HCT116 (cell line): Measurements from ENCODE around the gene CNTROB. TPM values are rescaled to one million over a fixed set of nuclear protein-coding genes. Genes with fewer than 3 reads are reported as not detected.

Experiments
- ATAC-seq: fragments of 200-7000 bp; cut with Tn5 transposase; 2 replicates; pipeline ENCODE4 v1.9.1; 2020; ENCODE audit warnings: mild to moderate bottlenecking, moderate library complexity
- BruUV-seq: library from RNA; stranded (reverse); fragments of 400-500 nt; replicated peaks from 2 replicates; lab custom pipeline; 2021; lab: Mats Ljungman, UMichigan
- CTCF ChIA-PET: fragments of 300-600 bp; sonication (Branson Sonifier 250); formaldehyde crosslinking; loops from one replicate; lab custom pipeline; 2021; ENCODE audit warnings: antibody characterized with exemption; lab: Charles Lee
- POLR2A ChIA-PET: fragments of 300-600, 350-600 bp; sonication (Branson Sonifier 250); formaldehyde crosslinking; loops from one replicate; lab custom pipeline; 2021; ENCODE audit warnings: antibody characterized with exemption; lab: Charles Lee
- RAD21 ChIA-PET, 2 experiments: fragments of 300-600 bp; sonication (Branson Sonifier 250); formaldehyde crosslinking; loops; one replicate each; lab custom pipeline; 2023; ENCODE audit warnings: low total read pairs in 2 of 2; ENCODE audit not compliant: uncharacterized antibody in 2 of 2, unreplicated experiment in 2 of 2, low non-redundant PET in 1 of 2; lab: Charles Lee
- DNase-seq: peaks from one replicate; pipeline ENCODE4 v3.0.0-alpha.2; 2010; ENCODE audit warnings: low read depth, low spot score
- H2AFZ ChIP-seq: fragments of 200-600 bp; shearing (Covaris generic), sonication (generic); 2 replicates; pipeline ENCODE4 v1.6.1; 2017; ENCODE audit warnings: low read depth, mixed run types, mixed read lengths, antibody characterized with exemption, low read length; ENCODE audit not compliant: poor library complexity, severe bottlenecking
- H3K27ac ChIP-seq: 2 replicates; pipeline ENCODE4 v1.5.1; 2012; ENCODE audit warnings: low read depth, low read length
- H3K27me3 ChIP-seq: fragments of 200-600 bp; sonication (generic); 2 replicates; pipeline ENCODE4 v1.6.1; 2016; ENCODE audit warnings: mixed run types, low read length, mixed read lengths; ENCODE audit not compliant: insufficient read depth
- H3K36me3 ChIP-seq, 2 experiments: fragments of 200-500 bp in 1 of 2; fragments of 200-600 bp in 1 of 2; sonication (Bioruptor generic) in 1 of 2; sonication (generic) in 1 of 2; 2 replicates each; pipeline versions ENCODE4 v1.5.1 to v1.6.1; 2014 to 2016; ENCODE audit warnings: low read length in 2 of 2, inconsistent platforms in 1 of 2, mixed read lengths in 1 of 2, mixed run types in 1 of 2; ENCODE audit not compliant: insufficient read depth in 2 of 2, control insufficient read depth in 1 of 2
- H3K4me1 ChIP-seq, 2 experiments: fragments of 200-600 bp in 1 of 2; sonication (generic) in 1 of 2; 2 replicates each; pipeline versions ENCODE4 v1.5.1 to v1.6.1; 2012 to 2017; ENCODE audit warnings: low read length in 2 of 2, inconsistent platforms in 1 of 2, mild to moderate bottlenecking in 1 of 2, mixed read lengths in 1 of 2, mixed run types in 1 of 2, moderate library complexity in 1 of 2; ENCODE audit not compliant: insufficient read depth in 2 of 2, control insufficient read depth in 1 of 2
- H3K4me2 ChIP-seq: fragments of 200-600 bp; sonication (generic); 2 replicates; pipeline ENCODE4 v1.6.1; 2017; ENCODE audit warnings: mixed run types, low read length, mixed read lengths
- H3K4me3 ChIP-seq, 2 experiments: fragments of 200-600 bp in 1 of 2; sonication (generic) in 1 of 2; replicated peaks in 1 of 2; 2 replicates each; pipeline ENCODE4 v1.5.1; 2011 to 2016; ENCODE audit warnings: low read length in 2 of 2, control low read depth in 1 of 2, low read depth in 1 of 2, mild to moderate bottlenecking in 1 of 2, mixed read lengths in 1 of 2, mixed run types in 1 of 2
- H3K79me2 ChIP-seq: fragments of 200-600 bp; sonication (generic); 2 replicates; pipeline ENCODE4 v1.6.1; 2017; ENCODE audit warnings: mild to moderate bottlenecking, mixed run types, low read length, moderate library complexity, mixed read lengths; ENCODE audit not compliant: insufficient read depth
- H3K9ac ChIP-seq: fragments of 200-600 bp; sonication (generic); 2 replicates; pipeline ENCODE4 v1.6.1; 2016; ENCODE audit warnings: low read length, mixed read lengths
- H3K9me2 ChIP-seq: fragments of 200-600 bp; sonication (generic), shearing (Covaris generic); 2 replicates; pipeline ENCODE4 v1.6.1; 2017; ENCODE audit warnings: mixed run types, mild to moderate bottlenecking, moderate library complexity; ENCODE audit not compliant: insufficient read depth
- H3K9me3 ChIP-seq, 2 experiments: fragments of 200-500 bp in 1 of 2; fragments of 200-600 bp in 1 of 2; sonication (Bioruptor generic) in 1 of 2; sonication (generic) in 1 of 2; 2 replicates each; pipeline ENCODE4 v1.6.1; 2014 to 2017; ENCODE audit warnings: low read length in 2 of 2, mixed read lengths in 2 of 2, inconsistent platforms in 1 of 2, low read depth in 1 of 2, mild to moderate bottlenecking in 1 of 2, mixed run types in 1 of 2, moderate library complexity in 1 of 2; ENCODE audit not compliant: control insufficient read depth in 1 of 2, insufficient read depth in 1 of 2
- H4K20me1 ChIP-seq: fragments of 200-600 bp; sonication (generic), shearing (Covaris generic); 2 replicates; pipeline ENCODE4 v1.6.1; 2017; ENCODE audit warnings: mixed run types, mild to moderate bottlenecking, moderate library complexity; ENCODE audit not compliant: insufficient read depth
- ELF1 ChIP-seq: IDR thresholded peaks from 2 replicates; pipeline ENCODE4 v1.6.1; 2012; ENCODE audit warnings: low read depth, borderline replicate concordance
- FOSL1 ChIP-seq: IDR thresholded peaks from 2 replicates; pipeline ENCODE4 v1.6.1; 2012; ENCODE audit warnings: low read depth
- POLR2A ChIP-seq: IDR thresholded peaks from 2 replicates; pipeline ENCODE4 v1.7.0; 2011; ENCODE audit warnings: borderline replicate concordance; ENCODE audit not compliant: insufficient read depth, insufficient read length; ENCODE audit errors: extremely low read depth
- POLR2AphosphoS5 ChIP-seq: IDR thresholded peaks from 2 replicates; pipeline ENCODE4 v1.6.1; 2011; ENCODE audit warnings: mild to moderate bottlenecking, low read depth, low read length, moderate library complexity
- SP1 ChIP-seq: IDR thresholded peaks from 2 replicates; pipeline ENCODE4 v1.6.1; 2012; ENCODE audit warnings: low read depth
- ZNF274 ChIP-seq: fragments of 200-500 bp; sonication (Bioruptor generic); IDR thresholded peaks from 2 replicates; pipeline ENCODE4 v1.6.1; 2014; ENCODE audit warnings: mild to moderate bottlenecking, low read depth, low read length, inconsistent platforms
- intact Hi-C: fragments of 100-400 bp; cut with micrococcal nuclease; formaldehyde crosslinking; loops from 2 replicates; pipeline ENCODE4 v1.10.0; 2022
- total RNA-seq: library from RNA; stranded (reverse); gene quantifications from one replicate; pipeline ENCODE4 v1.2.1, GENCODE V29; 2021; ENCODE audit not compliant: unreplicated experiment
- TF ChIP-seq, protein P1 (sequence below): IDR thresholded peaks from 2 replicates; pipeline ENCODE4 v1.6.1; 2012

The CNTROB gene
- total RNA-seq, 1 experiment from 2014 or later, result 54.6 TPM

- no peak for TF ChIP-seq POLR2AphosphoS5
- no peak for TF ChIP-seq POLR2A
Measured at GRCh38 chr17:7927596-7927995, 4.4 kb upstream of the CNTROB start (continued).

- Histone ChIP-seq H3K27ac (no peak within 1 kb of the TSS), H3K79me2 (peaks cover 33% of the 10 kb centered on the region), H3K9me2 (no peaks in the 10 kb centered on the region), H4K20me1 (no peaks in the 10 kb centered on the region), H3K4me3 (peak within 1 kb of the TSS; percentile 91 to 98), H3K27me3 (no peaks in the 10 kb centered on the region), H3K9me3 (no peaks in the 10 kb centered on the region), H3K9ac (peak within 1 kb of the TSS; percentile 73; the same call in 1 of the 2 replicates)
- BruUV-seq, result no TSS peak
- CTCF ChIA-PET, result no interaction called here
- no peak for DNase-seq
- ATAC-seq, result no peak
- intact Hi-C loops, result no loop called here
- no peak for TF ChIP-seq SP1
- TF ChIP-seq, protein P1, sequence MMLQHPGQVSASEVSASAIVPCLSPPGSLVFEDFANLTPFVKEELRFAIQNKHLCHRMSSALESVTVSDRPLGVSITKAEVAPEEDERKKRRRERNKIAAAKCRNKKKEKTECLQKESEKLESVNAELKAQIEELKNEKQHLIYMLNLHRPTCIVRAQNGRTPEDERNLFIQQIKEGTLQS, result no peak
- TF ChIP-seq ZNF274, result no peak
- TF ChIP-seq FOSL1, result no peak
- TF ChIP-seq ELF1, result no peak
- TF ChIP-seq, all 23 proteins: peak for 0
- Histone ChIP-seq H3K4me1 (peaks cover 12 to 25% of the 10 kb centered on the region in 2 experiments; a peak in 3 of 4 replicates), H3K4me2 (peak within 1 kb of the TSS; percentile 82), H3K36me3 (peaks cover 0 to 2% of the 10 kb centered on the region in 2 experiments; a peak in 2 of 4 replicates), H2AFZ (no peak within 1 kb of the TSS)
- POLR2A ChIA-PET, result no interaction called here
- RAD21 ChIA-PET, result no interaction called here
Measured at GRCh38 chr17:7929158-7930023, 2.6 kb upstream of the CNTROB start, which contains the start of gene KCNAB3. TSS of gene KCNAB3 (minus strand) at chr17:7929856. CDS start at chr17:7929435, 421 bp downstream.
